Skeletal muscle cell (primary cell): ENCODE measurements around the gene UBQLNL.

Source experiments
- DNase-seq: peaks from one replicate; pipeline ENCODE4 v3.0.0-alpha.2; 2010; ENCODE audit warnings: low read depth
- H3K4me3 ChIP-seq: 2 replicates; pipeline ENCODE4 v1.5.1; 2011; ENCODE audit warnings: low read depth, mild to moderate bottlenecking, control low read depth, low read length, moderate library complexity

UBQLNL gene

DNA sequence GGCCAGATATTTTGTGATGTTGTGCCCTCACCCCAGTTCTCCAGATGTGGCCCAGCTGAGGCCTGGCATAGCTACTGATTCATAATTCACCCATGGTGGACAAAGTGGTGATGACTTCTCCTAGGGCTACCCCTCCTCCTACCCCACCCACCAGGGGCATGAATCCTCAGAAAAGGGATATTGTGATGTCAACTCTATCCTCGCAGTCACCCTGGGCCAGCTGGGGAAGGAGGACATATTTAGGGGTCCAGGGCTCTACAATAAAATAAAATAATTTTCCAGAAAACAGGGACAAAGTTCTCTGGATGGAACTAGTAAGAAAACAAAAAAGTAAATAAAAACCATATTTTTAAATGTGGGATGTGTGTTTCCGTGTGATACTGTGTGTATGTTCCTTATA, at the start of gene UBQLNL:
Gene UBQLNL (minus strand): TSS at position 101 of the 400 bp plus-strand sequence. CDS start 258 bp downstream, outside the sequence.
- DNase-seq, result no peak
- H3K4me3 ChIP-seq, result no peak within 1 kb of the TSS

DNA sequence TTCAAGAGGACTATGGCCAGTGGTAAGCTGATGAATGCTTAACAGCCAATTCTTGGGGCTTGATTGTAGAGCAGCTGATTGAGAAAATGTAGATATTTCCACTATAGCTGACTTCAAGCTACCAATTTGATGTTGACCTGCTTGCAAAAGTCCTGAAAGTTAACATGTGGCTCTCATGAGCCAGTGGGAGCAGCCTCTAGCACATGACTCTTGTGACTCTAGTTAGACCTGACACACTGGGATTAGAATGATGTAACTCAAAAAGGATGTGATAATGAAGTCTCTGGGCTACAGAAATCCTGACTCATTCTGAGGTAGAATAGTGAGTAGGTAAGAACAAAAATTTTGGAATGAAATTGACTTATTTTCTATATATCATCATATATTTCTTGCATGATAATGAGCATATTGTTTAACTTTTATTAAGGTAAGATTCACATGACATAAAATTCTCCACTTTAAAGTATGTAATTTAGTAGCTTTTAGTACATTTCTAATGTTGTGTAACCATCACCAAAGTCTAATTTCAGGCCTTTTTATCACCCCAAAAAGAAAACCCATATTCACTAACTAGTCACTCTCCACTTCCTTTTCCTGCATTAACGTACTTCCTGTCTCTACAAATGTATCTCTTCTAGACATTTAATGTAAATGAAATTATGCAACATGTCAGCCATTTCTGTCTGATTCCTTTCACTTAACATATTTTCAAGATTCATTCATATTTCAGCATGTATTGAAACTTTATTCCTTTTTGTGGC, 47.9 kb upstream of the UBQLNL start:
- DNase-seq, result no peak
- H3K4me3 ChIP-seq, result no peak overlapping the region

- DNase-seq, result no peak
- H3K4me3 ChIP-seq, result no peak overlapping the region
Measured at GRCh38 chr11:5557751-5558150, 41.3 kb upstream of the UBQLNL start.

GRCh38 chr11:5556596-5557188, 40.2 kb upstream of the UBQLNL start:
- no peak overlapping the region for H3K4me3 ChIP-seq
- no peak for DNase-seq

DNA sequence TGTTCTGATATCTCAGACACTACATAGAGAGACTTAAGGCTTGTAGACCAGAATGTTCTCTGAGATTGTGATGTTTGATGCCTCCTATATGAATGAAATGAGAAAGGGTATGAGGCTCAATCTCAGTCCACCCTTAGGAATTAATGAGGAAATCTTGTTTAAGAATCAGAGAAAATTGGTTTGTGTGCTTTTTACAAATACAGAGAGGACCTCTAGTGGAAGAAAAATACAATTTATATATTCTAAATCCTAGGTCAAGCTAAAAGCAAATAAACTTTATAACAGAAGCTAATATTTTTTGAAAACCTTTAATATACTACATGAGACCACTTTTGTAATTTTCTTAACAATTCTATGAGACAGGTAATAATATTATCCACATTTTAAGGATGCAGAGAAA, 36.8 kb upstream of the UBQLNL start:
- no peak for DNase-seq
- no peak overlapping the region for H3K4me3 ChIP-seq

DNA sequence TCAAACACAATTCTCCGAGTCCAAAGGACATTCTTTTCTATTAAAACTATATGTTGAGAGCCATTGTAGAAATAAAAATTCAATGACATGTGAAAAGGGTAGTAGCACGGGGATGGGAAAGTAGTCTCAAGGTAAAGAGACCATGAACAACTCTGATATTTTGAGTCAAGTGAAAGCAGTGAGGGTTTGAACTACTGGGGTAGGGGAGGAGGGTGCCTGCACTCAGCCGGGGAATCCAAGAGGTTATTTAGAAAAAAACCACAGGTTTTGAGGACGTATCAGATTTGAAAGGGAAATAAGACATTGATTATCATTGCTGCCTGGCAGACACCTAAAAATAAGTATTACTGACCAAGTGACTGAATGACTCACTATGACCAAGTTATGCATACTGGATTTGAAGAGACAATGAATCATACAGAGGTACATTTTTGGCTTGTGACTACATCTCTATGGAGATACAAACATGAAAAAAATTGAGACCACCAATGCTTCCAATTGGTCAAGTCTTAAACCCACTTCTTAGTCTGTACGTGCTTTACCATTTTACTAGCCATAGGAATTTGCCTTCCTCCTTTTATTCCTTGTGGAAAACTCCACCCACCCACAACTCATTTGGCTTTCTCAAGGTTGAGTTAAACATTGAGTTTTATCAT, 34.1 kb upstream of the UBQLNL start:
- DNase-seq, result peak; percentile 52
- no peak overlapping the region for H3K4me3 ChIP-seq

GRCh38 chr11:5548440-5548839, 31.9 kb upstream of the UBQLNL start, which contains the start of gene OR52H1:
OR52H1 (minus strand) TSS chr11:5548540; CDS start chr11:5545505, 3,035 bp downstream.
- DNase-seq, result no peak
- H3K4me3 ChIP-seq, result no peak within 1 kb of the TSS

DNA sequence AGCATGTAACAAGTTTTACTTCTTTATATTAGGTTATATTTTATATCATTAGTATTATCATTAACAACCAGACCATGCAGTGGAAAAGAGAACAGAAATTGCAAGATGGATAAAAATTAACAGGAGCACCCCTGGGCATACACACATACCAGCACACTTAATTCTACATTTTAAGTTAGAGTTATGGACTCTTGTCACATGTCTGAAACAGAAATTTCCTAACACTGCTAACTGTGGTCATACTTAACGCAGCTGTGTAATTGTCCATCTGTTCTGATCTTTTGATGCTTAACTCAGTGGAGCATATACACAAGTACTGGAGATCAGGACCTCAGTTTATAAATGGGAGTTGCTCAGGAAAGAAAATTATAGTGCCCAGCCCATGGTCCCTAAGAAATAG, 31.5 kb upstream of the UBQLNL start:
- DNase-seq, result no peak
- no peak overlapping the region for H3K4me3 ChIP-seq

- no peak overlapping the region for H3K4me3 ChIP-seq
- no peak for DNase-seq
Measured at GRCh38 chr11:5546457-5546856, 30.0 kb upstream of the UBQLNL start.

DNA sequence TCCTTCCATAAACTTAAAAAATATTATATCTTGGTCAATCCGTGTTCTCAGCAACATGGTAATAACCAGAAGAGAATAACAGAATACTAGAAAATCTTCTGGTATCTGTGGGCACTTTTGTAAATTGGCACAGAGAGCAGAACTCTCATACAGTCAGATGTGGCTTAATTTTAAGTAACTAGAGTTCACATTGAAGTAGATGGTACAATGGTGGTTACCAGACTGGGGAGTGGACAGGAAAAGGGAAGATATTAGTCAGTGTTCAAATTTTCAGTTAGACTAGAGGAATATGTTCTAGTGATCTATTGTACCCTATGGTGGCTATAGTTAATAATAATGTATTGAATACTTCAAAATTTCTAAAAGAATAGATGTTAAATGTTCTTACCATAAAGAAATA, 24.9 kb upstream of the UBQLNL start:
- H3K4me3 ChIP-seq, result no peak overlapping the region
- DNase-seq, result no peak

DNA sequence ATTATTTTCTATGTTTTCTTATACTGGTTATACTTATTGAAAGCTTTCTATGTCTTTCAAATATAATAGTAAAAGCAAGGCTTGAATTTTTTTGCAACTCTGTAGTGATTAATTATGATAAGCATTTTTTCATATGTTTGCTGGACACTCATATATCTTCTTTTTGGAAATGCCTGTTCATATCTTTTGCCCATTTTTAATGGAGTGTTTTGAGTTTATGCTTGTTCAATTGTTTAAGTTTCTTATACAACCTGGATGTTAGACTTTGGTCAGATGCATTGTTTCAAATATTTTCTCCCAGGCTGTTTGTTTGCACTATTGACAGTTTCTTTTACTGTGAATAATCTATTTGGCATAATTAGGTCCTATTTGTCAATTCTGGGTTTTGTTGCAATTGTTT, 20.0 kb upstream of the UBQLNL start:
- no peak for DNase-seq

DNA sequence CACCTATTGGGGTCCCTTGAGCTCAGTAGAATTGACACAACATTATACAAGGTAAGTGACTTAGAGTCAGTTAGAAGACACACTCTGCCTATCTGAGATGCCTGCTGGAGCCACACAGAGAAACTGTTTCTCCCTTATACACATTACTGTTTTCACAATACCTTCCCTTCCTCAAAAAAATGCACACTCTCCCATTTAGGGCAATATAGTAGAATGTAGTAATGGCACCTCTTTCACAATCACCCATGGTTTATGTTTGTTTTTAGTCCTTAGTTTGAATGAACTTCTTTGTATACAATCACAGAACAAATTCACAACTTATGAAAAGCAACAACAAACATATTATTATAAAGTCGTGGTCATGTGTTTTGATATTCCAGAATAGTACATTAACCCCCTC, 17.5 kb upstream of the UBQLNL start:
- DNase-seq, result no peak
- no peak overlapping the region for H3K4me3 ChIP-seq

More for the DNA sequence above, 20.0 kb upstream of the UBQLNL start:
- H3K4me3 ChIP-seq, result no peak overlapping the region

- DNase-seq, result no peak
- no peak overlapping the region for H3K4me3 ChIP-seq
Measured at GRCh38 chr11:5531053-5531831, 14.7 kb upstream of the UBQLNL start.

DNA sequence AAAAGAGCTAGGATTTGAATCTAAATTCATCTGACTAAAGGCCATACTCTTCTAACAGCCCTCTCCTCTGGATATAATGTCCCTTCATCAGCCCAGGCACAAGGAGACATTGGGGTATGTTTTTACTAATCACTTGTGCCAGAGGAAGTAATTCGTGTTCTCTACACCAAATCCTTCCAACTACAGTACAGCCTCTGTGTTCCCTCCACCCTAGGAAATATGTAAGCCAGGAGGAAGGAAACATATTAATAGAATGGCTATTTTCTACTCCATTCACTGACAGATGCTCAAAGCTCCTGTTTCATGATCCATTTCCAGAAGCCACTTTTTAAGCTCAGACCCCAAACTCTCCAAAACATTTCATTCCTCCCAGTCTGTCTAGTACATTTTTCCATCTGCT, 12.0 kb upstream of the UBQLNL start:
- no peak overlapping the region for H3K4me3 ChIP-seq
- DNase-seq, result no peak

GRCh38 chr11:5527716-5528115, 11.2 kb upstream of the UBQLNL start:
- DNase-seq, result no peak
- H3K4me3 ChIP-seq, result no peak overlapping the region

- no peak for DNase-seq
Measured at GRCh38 chr11:5524756-5525155, 8.3 kb upstream of the UBQLNL start.

DNA sequence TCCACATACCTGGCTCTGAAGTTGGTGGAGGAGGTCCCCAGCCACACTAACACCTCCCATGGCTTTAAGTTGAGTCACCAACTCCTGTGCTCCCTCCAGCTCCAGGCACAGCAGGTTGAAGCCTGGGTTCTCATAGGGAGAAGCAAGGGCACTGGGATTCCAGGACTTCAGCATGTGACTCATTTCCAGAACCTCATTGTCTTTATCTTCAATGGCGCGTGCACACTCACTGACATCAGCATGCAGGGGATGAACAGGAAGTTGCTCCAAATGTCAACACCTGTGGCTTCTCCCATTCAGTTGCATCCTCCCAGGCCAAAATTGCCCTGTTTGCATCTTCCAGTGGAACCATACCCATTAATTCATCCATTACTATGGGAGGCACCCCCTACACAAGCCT, 5.8 kb upstream of the UBQLNL start:
- no peak overlapping the region for H3K4me3 ChIP-seq
- no peak for DNase-seq

More at GRCh38 chr11:5524756-5525155, 8.3 kb upstream of the UBQLNL start:
- no peak overlapping the region for H3K4me3 ChIP-seq

DNA sequence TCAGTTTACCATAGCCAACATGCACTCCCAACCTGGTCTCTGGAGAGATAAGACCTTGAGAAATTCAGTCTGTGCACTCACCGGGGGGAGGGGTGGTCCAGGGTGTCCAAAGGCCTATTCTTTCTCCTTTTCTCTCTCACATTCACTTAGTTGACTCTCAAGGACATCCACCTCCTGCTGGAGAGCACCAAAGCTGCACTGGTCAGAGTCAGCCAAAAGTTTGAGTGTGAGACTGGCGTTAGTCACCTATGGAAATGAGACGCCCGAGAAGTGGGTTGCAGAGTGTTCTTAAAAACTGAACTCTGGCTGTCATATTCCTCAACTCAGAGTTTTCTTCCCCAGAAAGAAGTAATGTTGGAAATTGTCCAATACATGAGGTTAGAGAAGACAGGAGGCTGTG, 5.0 kb upstream of the UBQLNL start:
- H3K4me3 ChIP-seq, result no peak overlapping the region
- DNase-seq, result no peak

DNA sequence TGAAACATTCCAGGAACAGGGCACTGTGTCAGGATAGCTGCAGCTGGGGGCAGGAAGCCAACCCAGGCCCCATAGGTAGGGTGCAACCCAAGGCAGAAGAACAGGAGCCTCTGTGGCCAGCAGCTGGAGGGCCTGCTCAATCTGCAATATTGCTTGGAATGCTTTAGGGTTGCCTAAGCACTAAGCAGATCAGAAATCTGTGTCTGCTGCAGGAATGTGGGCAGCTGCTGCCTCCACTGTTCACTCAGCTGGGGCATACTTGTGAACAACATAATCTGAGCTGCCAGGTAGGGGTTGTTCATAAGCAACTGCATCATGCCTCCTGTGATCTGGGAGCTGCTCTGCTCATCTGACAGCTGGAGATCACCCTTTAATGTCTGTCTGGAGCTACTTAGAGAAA, 1.7 kb downstream of the UBQLNL start:
- no peak for DNase-seq

DNA sequence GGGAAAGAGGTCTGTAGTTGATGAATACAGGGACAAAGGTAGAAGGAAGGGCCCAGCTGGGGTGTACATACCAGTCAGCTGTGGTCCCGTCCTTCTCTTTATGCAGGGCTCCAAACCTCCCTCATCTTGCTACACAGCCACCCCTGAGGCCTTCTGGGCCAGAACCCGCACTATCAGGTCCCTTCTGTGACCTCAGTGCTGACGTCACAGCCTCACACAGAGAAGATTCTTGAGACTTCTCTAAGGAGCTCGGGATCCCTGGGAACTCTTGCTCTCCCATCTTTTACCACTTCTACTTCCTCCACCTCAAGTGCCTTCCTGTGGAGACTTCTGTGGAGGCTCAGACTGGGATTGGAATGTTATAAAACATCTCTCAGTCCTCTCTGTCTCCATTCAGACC, 6.7 kb downstream of the UBQLNL start, which contains the start of gene UBQLN3:
Gene UBQLN3 (minus strand): TSS at position 155 of the 400 bp plus-strand sequence. CDS start 399 bp downstream, outside the sequence.
- no peak for DNase-seq
- no peak within 1 kb of the TSS for H3K4me3 ChIP-seq

More for the DNA sequence above, 1.7 kb downstream of the UBQLNL start:
- no peak overlapping the region for H3K4me3 ChIP-seq
